GM12878 (cell line): ENCODE results near the gene ELMO3. TPM values are rescaled to one million over a fixed set of nuclear protein-coding genes. Genes with fewer than 3 reads are reported as not detected.

Source experiments
- ATAC-seq: fragments of 200-7000 bp; cut with Tn5 transposase; 3 replicates; pipeline ENCODE4 v1.9.1; 2020; ENCODE audit warnings: mild to moderate bottlenecking, moderate library complexity
- BruUV-seq: library from RNA; stranded (reverse); fragments of 400-500 nt; replicated peaks from 2 replicates; lab custom pipeline; 2021; lab: Mats Ljungman, UMichigan
- CTCF ChIA-PET: fragments of 300-600 bp; sonication (Branson Sonifier 250); formaldehyde crosslinking; extraction: SDS; loops from one replicate; lab custom pipeline; 2021; ENCODE audit warnings: inconsistent platforms; lab: Yijun Ruan, JAX
- POLR2A ChIA-PET: fragments of 350-600 bp; formaldehyde crosslinking; extraction: SDS; loops from one replicate; lab custom pipeline; 2021; ENCODE audit warnings: inconsistent platforms; lab: Charles Lee
- RAD21 ChIA-PET: fragments of 300-600 bp; sonication (Branson Sonifier 250); formaldehyde crosslinking; loops from one replicate; lab custom pipeline; 2023; ENCODE audit warnings: antibody characterized with exemption; ENCODE audit not compliant: unreplicated experiment; lab: Charles Lee
- SMC1A ChIA-PET: fragments of 300-600 bp; sonication (Branson Sonifier 250); formaldehyde crosslinking; loops from one replicate; lab custom pipeline; 2023; ENCODE audit not compliant: unreplicated experiment, uncharacterized antibody; lab: Charles Lee
- DNase-seq: peaks from one replicate; pipeline ENCODE4 v3.0.0-alpha.2; 2011; ENCODE audit warnings: low read depth, low spot score
- FAIRE-seq: peaks from 3 replicates; lab custom pipeline; 2011; peaks lifted over from hg19 to GRCh38; lab: Jason Lieb, UNC
- H2AFZ ChIP-seq: 2 replicates; pipeline ENCODE4 v1.6.0; 2011; ENCODE audit warnings: low read depth, low read length, control low read depth; ENCODE audit not compliant: control insufficient read depth
- H3K27ac ChIP-seq: 2 replicates; pipeline ENCODE4 v1.5.1; 2011; ENCODE audit warnings: control low read depth; ENCODE audit not compliant: control insufficient read depth, insufficient read depth
- H3K27me3 ChIP-seq, 2 experiments: replicated peaks in 1 of 2; 2 replicates each; pipeline versions ENCODE4 v1.6.0 to v1.6.1; 2011; ENCODE audit warnings: low read length in 1 of 2; ENCODE audit not compliant: control insufficient read depth in 2 of 2, insufficient read depth in 2 of 2
- H3K36me3 ChIP-seq, 2 experiments: 2 replicates each; pipeline ENCODE4 v1.5.1; 2011; ENCODE audit warnings: low read length in 1 of 2; ENCODE audit not compliant: control insufficient read depth in 2 of 2, insufficient read depth in 2 of 2
- H3K4me1 ChIP-seq: 2 replicates; pipeline ENCODE4 v1.6.1; 2011; ENCODE audit warnings: mild to moderate bottlenecking, low read length, moderate library complexity, mixed read lengths; ENCODE audit not compliant: control insufficient read depth, insufficient read depth
- H3K4me2 ChIP-seq: 2 replicates; pipeline ENCODE4 v1.6.0; 2011; ENCODE audit warnings: control low read depth; ENCODE audit not compliant: control insufficient read depth, insufficient read depth
- H3K4me3 ChIP-seq: fragments of 200-600 bp; sonication (generic); 2 replicates; pipeline ENCODE4 v1.5.1; 2016
- H3K79me2 ChIP-seq: 2 replicates; pipeline ENCODE4 v1.6.0; 2011; ENCODE audit warnings: low read length; ENCODE audit not compliant: control insufficient read depth, insufficient read depth
- H3K9ac ChIP-seq: 2 replicates; pipeline ENCODE4 v1.8.0; 2011; ENCODE audit warnings: low read length, control low read depth, mixed read lengths; ENCODE audit not compliant: control insufficient read depth, insufficient read depth
- H3K9me3 ChIP-seq: replicated peaks from 3 replicates; pipeline ENCODE4 v1.5.1; 2011; ENCODE audit warnings: mild to moderate bottlenecking, low read length; ENCODE audit not compliant: control insufficient read depth, insufficient read depth
- H4K20me1 ChIP-seq: 2 replicates; pipeline ENCODE4 v1.6.0; 2011; ENCODE audit not compliant: control insufficient read depth, insufficient read depth
- BHLHE40 ChIP-seq, 2 experiments: fragments of 450-650 bp in 1 of 2; IDR thresholded peaks; 2 replicates each; pipeline ENCODE4 v1.6.1; 2011 to 2017; ENCODE audit warnings: low read depth in 2 of 2, borderline replicate concordance in 1 of 2, improper control_type of control experiment in 1 of 2, low read length in 1 of 2, mild to moderate bottlenecking in 1 of 2
- GATAD2B ChIP-seq: fragments of 450-650 bp; conservative IDR thresholded peaks from 2 replicates; pipeline ENCODE4 v1.6.1; 2017; ENCODE audit warnings: low read depth, mild to moderate bottlenecking, moderate library complexity
- HDAC6 ChIP-seq: fragments of 200-600 bp; sonication (generic); IDR thresholded peaks from one replicate; pipeline ENCODE4 v1.8.0; 2017; ENCODE audit warnings: antibody characterized with exemption; ENCODE audit not compliant: unreplicated experiment
- POLR2A ChIP-seq: IDR thresholded peaks from 2 replicates; pipeline ENCODE4 v1.6.1; 2011; ENCODE audit warnings: low read depth, mild to moderate bottlenecking, low read length
- RB1 ChIP-seq: fragments of 450-650 bp; formaldehyde crosslinking; IDR thresholded peaks from 2 replicates; pipeline ENCODE4 v1.6.1; 2017; ENCODE audit warnings: mild to moderate bottlenecking, borderline replicate concordance
- ZNF384 ChIP-seq: IDR thresholded peaks from 2 replicates; pipeline ENCODE4 v1.6.1; 2012; ENCODE audit warnings: low read depth, mild to moderate bottlenecking, low read length, improper control_type of control experiment, borderline replicate concordance
- WGBS: methylation state at CpG from one replicate; pipeline ENCODE4 v1.1.6; 2016; ENCODE audit warnings: low lambda C conversion rate; ENCODE audit not compliant: insufficient replicate concordance, insufficient coverage; ENCODE audit errors: missing lambda C conversion rate; 5-methylcytosine and 5-hydroxymethylcytosine counted together
- in situ Hi-C: fragments of 300-500 bp; cut with MboI; formaldehyde crosslinking; loops from 9 replicates; pipeline ENCODE4 v1.14.3; 2018; ENCODE audit warnings: mixed read lengths
- intact Hi-C: fragments of 100-400 bp; cut with micrococcal nuclease; formaldehyde crosslinking; loops from one replicate; pipeline ENCODE4 v1.14.2; 2022; ENCODE audit not compliant: unreplicated experiment
- polyA plus RNA-seq, 11 experiments: library from polyadenylated mRNA; depleted of rRNA in 4 of 11; unstranded in 6 of 11; stranded (reverse) in 5 of 11; fragments of >200 nt; fragmentation: Nextera tagmentation in 4 of 11; fragmentation: Illumina TruSeq in 1 of 11; extraction: Ambion mirVana in 4 of 11; extraction: Trizol in 1 of 11; gene quantifications; 1 replicate in 1 of 11; 2 replicates in 10 of 11; pipeline versions ENCODE4 v1.2.1 to v1.2.3, GENCODE V29; 2011 to 2016; ENCODE audit warnings: inconsistent platforms in 2 of 11, missing spikeins in 2 of 11, low read depth in 1 of 11
- total RNA-seq, 4 experiments: library from RNA; depleted of rRNA in 3 of 4; stranded (reverse); fragments of >200 nt in 3 of 4; fragmentation: Illumina TruSeq in 1 of 4; extraction: Trizol in 1 of 4; gene quantifications; 2 replicates each; pipeline versions ENCODE4 v1.2.1 to v1.2.3, GENCODE V29; 2013 to 2021
- TF ChIP-seq, protein P1 (sequence below): fragments of 450-650 bp; IDR thresholded peaks from 2 replicates; pipeline ENCODE4 v1.6.1; 2017; ENCODE audit warnings: mild to moderate bottlenecking, moderate library complexity

Gene ELMO3
- total and polyA plus RNA-seq, 10 of the 15 experiments (the other 5 are each of a cell fraction or from before 2014, with no cell fraction given): 0.05 to 4.7 (median 0.96) TPM; not detected in 1

DNA sequence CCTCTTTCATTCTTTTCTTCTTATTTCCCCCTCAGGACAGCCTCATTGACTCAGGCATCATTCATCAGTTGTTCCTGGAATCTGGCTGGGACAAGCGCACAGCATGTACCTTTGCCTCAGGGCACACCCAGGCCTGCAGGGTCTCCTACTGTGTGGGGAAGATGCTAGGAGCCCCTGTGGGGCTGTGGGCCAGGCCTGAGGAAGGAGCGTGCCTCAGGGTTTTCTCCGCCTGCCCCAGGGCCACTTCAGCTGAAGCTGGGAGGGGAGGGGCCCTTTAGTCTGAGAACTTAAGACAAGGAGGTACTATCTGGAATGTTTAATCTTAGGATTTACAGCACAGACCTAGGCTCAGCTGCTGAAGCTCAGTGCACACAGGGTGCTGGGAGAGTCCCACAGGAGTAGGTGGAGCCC, 7.9 kb downstream of the ELMO3 start (continued):
- no peak for TF ChIP-seq HDAC6
- TF ChIP-seq ZNF384: no peak
- no peak for TF ChIP-seq RB1
- TF ChIP-seq GATAD2B: no peak

DNA sequence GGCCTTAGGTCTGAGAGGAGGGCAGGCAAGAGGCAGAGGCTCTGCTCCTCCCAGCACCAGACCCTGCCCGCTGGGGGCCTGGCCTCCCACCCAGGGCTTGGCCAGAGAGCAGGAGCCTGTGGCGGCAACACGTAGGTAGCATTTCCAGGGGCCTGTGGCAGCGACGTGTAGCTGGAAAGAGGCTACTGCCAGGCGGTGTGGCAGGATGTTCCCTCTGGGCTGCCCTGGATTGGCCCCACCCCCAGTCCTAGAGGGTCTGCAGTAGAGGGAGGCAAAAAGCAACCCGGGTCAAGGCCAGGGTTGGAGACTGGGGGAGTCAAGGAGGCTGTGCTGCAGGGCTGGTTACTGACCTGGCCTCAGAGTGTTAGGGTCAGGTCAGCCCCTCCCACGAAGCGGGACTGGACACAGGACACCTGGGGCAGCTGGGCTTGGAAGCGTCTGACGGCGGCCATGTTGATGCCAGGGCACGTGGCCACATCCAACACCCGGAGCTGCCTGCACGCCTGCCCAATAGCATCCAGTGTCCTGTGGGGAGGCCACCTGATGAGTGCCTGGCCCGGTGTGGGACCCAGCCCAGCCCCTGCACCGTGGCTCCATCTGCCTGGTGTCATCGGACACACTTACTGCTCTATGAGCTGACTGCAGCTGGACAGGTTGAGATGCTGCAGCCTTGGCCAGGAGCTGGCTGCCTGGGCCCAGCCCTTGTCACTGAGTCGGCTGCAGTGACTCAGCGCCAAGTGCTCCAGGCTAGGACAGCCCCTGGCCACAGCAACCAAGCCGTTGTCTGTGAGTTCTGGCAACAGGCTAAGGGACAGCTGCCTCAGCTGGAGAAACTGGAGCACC, 8.5 kb downstream of the ELMO3 start:
- TF ChIP-seq BHLHE40 (IDR thresholded peaks at IDR 0.05; ENCODE audit: borderline replicate concordance in 1 of 2, low read depth in 2 of 2, low read length in 1 of 2): no peak
- TF ChIP-seq POLR2A: peak; percentile 61
- TF ChIP-seq, protein P1, sequence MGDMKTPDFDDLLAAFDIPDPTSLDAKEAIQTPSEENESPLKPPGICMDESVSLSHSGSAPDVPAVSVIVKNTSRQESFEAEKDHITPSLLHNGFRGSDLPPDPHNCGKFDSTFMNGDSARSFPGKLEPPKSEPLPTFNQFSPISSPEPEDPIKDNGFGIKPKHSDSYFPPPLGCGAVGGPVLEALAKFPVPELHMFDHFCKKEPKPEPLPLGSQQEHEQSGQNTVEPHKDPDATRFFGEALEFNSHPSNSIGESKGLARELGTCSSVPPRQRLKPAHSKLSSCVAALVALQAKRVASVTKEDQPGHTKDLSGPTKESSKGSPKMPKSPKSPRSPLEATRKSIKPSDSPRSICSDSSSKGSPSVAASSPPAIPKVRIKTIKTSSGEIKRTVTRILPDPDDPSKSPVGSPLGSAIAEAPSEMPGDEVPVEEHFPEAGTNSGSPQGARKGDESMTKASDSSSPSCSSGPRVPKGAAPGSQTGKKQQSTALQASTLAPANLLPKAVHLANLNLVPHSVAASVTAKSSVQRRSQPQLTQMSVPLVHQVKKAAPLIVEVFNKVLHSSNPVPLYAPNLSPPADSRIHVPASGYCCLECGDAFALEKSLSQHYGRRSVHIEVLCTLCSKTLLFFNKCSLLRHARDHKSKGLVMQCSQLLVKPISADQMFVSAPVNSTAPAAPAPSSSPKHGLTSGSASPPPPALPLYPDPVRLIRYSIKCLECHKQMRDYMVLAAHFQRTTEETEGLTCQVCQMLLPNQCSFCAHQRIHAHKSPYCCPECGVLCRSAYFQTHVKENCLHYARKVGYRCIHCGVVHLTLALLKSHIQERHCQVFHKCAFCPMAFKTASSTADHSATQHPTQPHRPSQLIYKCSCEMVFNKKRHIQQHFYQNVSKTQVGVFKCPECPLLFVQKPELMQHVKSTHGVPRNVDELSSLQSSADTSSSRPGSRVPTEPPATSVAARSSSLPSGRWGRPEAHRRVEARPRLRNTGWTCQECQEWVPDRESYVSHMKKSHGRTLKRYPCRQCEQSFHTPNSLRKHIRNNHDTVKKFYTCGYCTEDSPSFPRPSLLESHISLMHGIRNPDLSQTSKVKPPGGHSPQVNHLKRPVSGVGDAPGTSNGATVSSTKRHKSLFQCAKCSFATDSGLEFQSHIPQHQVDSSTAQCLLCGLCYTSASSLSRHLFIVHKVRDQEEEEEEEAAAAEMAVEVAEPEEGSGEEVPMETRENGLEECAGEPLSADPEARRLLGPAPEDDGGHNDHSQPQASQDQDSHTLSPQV: no peak
- Histone ChIP-seq H3K27me3 (no peaks in the 10 kb centered on the region), H4K20me1 (no peaks in the 10 kb centered on the region), H3K9me3 (no peaks in the 10 kb centered on the region), H3K27ac (no peak overlapping the region), H3K36me3 (peaks cover 0 to 11% of the 10 kb centered on the region in 2 experiments; a peak in 3 of 4 replicates), H2AFZ (no peak overlapping the region), H3K4me1 (no peaks in the 10 kb centered on the region), H3K4me2 (no peak overlapping the region), H3K4me3 (no peak overlapping the region), H3K9ac (no peak overlapping the region), H3K79me2 (no peaks in the 10 kb centered on the region)
- SMC1A ChIA-PET: no interaction called here
- CTCF ChIA-PET: no interaction called here
- intact Hi-C loops: no loop called here
- FAIRE-seq: no peak
- no peak for ATAC-seq
- BruUV-seq: no TSS peak
- 79% methylated on average over 21 of the region's 21 CpGs for WGBS
- in situ Hi-C loops: no loop called here
- RAD21 ChIA-PET: interaction anchor here (1.0 kb wide), 1 partner anchor 71 kb away, joined by 3 read pairs; no protein-coding TSS in a partner anchor
- POLR2A ChIA-PET: no interaction called here
- no peak for DNase-seq
